HL-60 (cell line): Measurements from ENCODE around the gene EXOC1.

ENCODE experiments used
- CTCF ChIP-seq: IDR thresholded peaks from one replicate; pipeline ENCODE4 v1.5.1; 2011; ENCODE audit warnings: low read length, control low read depth, inconsistent platforms; ENCODE audit not compliant: insufficient read depth
- POLR2AphosphoS5 ChIP-seq: IDR thresholded peaks from 2 replicates; pipeline ENCODE4 v1.6.1; 2012; ENCODE audit warnings: low read depth

- TF ChIP-seq CTCF (no peak), POLR2AphosphoS5 (no peak)
Measured at GRCh38 chr4:55865228-55865806, 11.9 kb downstream of the EXOC1 start.
